Measurements from ENCODE around the gene GCN1.

GCN1 gene

DNA sequence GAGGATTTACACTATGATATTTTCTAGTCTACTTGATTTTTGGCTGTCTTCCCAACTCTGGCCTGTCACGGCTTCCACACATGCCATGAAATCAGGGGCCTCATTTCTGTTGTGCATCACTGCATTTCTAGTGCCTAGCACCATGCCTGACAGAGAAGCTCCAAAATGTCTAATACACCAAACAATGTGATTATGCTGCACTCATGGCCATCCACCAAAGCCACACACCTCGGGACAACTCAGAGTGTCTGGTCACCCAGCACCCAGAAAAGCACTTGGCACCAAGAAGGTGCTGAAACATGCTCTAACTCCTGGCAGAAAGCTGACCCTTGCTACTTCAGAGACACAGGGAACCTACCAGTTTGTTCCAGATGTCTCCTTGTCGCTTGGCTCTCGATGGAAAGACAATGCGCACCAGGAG lies 11.3 kb downstream of the GCN1 start:
- no peak overlapping the region for H3K9ac ChIP-seq
- H3K4me3 ChIP-seq = no peak overlapping the region
- peaks cover 93% of the 10 kb centered on the region for H4K20me1 ChIP-seq
- H3K27ac ChIP-seq = no peak overlapping the region
- H3K4me1 ChIP-seq = no peaks in the 10 kb centered on the region
- H3K9me3 ChIP-seq = no peaks in the 10 kb centered on the region
- H3K27me3 ChIP-seq = no peaks in the 10 kb centered on the region
- H3K36me3 ChIP-seq = peaks cover 100% of the 10 kb centered on the region
- H3K4me2 ChIP-seq = no peak overlapping the region
- TF ChIP-seq Cebpa-rat (IDR thresholded peaks at IDR 0.05) = no peak

DNA sequence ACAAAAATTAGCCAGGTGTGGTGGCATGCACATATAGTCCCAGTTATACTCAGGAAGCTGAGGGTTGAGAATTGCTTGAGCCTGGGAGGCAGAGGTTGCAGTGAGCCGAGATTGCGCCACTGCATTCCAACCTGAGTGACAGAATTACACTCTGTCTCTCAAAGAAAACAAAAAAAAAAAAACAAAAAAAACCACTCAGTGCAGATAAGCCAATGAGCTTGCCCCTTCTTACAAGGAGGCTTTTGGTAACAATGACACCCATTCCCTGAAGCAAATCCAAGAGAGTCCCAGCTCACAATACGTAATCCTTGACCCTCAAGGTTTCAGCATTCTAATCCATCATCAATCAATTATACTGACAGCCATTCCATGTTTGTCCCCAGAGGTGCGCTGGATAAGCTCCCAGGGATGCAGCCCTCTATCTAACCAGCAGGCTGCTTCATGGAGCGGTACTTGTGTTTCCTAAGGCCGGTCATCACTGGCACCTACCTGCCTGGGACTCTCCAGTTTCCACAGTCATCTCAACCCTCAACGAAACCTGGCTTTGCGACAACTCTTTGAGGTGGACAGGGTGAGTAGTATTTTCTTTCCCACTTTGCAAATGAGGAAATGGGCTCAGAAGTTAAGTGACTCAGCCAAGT lies 12.4 kb downstream of the GCN1 start:
- peaks cover 100% of the 10 kb centered on the region for H3K36me3 ChIP-seq
- H3K4me1 ChIP-seq = no peaks in the 10 kb centered on the region
- no peaks in the 10 kb centered on the region for H3K27me3 ChIP-seq
- no peak overlapping the region for H3K4me3 ChIP-seq
- no peaks in the 10 kb centered on the region for H3K9me3 ChIP-seq
- no peak overlapping the region for H3K27ac ChIP-seq
- TF ChIP-seq Cebpa-rat (IDR thresholded peaks at IDR 0.05) = no peak
- peaks cover 84% of the 10 kb centered on the region for H4K20me1 ChIP-seq
- H3K4me2 ChIP-seq = no peak overlapping the region
- no peak overlapping the region for H3K9ac ChIP-seq

DNA sequence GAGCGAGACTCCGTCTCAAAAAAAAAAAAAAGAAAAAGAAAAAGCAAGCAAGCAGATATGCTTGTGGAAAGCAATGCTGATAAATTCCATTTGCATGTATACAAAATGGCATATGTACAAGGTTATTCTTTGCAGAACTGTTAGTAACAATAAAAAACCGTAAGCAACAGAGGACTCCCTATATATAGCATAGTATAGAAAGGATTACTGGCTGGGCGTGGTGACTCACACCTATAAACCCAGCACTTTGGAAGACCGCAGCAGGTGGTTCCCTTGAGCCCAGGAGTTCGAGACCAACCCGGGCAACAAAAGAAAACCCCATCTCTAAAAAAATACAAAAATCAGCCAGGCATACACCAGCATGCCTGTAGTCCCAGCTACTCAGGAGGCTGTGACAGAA lies 13.5 kb downstream of the GCN1 start:
- H3K36me3 ChIP-seq = peaks cover 100% of the 10 kb centered on the region
- peaks cover 4% of the 10 kb centered on the region for H3K4me1 ChIP-seq
- no peaks in the 10 kb centered on the region for H3K9me3 ChIP-seq
- H4K20me1 ChIP-seq = peaks cover 73% of the 10 kb centered on the region
- no peak overlapping the region for H3K4me2 ChIP-seq
- H3K4me3 ChIP-seq = no peak overlapping the region
- no peak for TF ChIP-seq Cebpa-rat (IDR thresholded peaks at IDR 0.05)
- no peak overlapping the region for H3K27ac ChIP-seq
- H3K9ac ChIP-seq = no peak overlapping the region
- H3K27me3 ChIP-seq = no peaks in the 10 kb centered on the region

DNA sequence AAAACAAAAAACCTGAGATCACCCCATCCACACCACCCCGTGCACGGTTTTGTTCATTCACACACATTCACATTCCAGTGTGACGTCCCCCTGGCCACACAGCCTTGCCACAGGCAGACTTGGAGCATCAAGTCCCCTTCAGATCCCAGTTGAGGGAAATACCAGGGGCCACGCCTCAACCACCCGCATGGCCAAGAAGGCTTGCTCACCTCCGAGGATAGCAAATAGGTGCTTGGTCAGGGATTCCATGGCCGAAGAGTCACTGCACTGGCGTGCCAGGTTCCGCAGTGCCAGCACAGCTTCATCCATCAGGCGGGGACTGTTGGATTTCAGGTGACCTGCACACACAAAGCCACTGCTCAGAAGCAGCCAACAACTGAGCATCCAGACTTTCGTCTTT lies 19.0 kb downstream of the GCN1 start:
- Histone ChIP-seq H3K4me3 (no peak overlapping the region), H3K27ac (peak overlapping the region; percentile 80), H3K4me1 (peaks cover 24% of the 10 kb centered on the region), H4K20me1 (peaks cover 36% of the 10 kb centered on the region), H3K9ac (peak overlapping the region; percentile 59; the same call in 1 of the 2 replicates), H3K9me3 (no peaks in the 10 kb centered on the region), H3K4me2 (peak overlapping the region; percentile 75), H3K36me3 (peaks cover 97% of the 10 kb centered on the region), H3K27me3 (no peaks in the 10 kb centered on the region)
- no peak for TF ChIP-seq Cebpa-rat (IDR thresholded peaks at IDR 0.05)

DNA sequence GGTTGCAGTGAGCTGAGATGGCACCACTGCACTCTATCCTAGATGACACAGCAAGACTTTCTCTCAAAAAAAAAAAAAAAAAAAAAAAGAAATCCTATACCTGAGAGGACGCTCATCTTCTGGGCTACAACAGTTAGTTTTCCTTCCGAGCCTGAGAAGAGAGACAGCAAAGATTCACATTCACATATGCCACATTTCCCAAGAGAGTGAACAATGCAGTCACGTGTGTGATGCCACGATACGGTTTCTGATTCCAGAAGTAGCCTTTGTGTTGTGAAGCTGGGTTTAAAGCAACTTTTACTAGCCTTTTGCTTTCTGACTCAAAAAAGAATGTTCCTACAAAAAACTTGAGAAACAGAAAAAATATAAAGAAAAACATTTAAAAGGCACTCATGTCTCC lies 19.5 kb downstream of the GCN1 start:
- Histone ChIP-seq H3K4me3 (no peak overlapping the region), H3K27ac (peak overlapping the region; percentile 80), H3K36me3 (peaks cover 97% of the 10 kb centered on the region), H3K4me1 (peaks cover 24% of the 10 kb centered on the region), H4K20me1 (peaks cover 36% of the 10 kb centered on the region), H3K9me3 (no peaks in the 10 kb centered on the region), H3K27me3 (no peaks in the 10 kb centered on the region), H3K4me2 (peak overlapping the region; percentile 75), H3K9ac (peak overlapping the region; percentile 59; the same call in 1 of the 2 replicates)
- no peak for TF ChIP-seq Cebpa-rat (IDR thresholded peaks at IDR 0.05)

DNA sequence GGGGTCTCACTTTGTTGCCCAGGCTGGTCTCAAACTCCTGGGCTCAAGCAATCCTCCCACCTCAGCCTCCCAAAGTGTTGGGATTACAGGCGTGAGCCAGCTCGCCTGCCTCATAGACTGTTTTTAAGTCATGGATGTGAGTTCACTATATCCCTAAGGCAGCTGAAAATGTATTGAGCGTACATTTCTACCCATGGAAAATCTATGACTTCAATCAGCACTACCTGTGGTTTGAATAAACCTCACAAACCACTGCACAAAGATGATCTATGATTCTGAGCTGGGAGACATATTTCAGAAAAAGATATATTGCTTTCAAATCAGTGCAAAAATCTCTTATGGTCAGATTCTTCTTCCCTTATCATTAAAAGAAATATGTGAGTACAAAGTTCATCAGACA lies 22.5 kb downstream of the GCN1 start:
- H3K27me3 ChIP-seq = no peaks in the 10 kb centered on the region
- peaks cover 24% of the 10 kb centered on the region for H3K4me1 ChIP-seq
- H3K9me3 ChIP-seq = no peaks in the 10 kb centered on the region
- H3K4me3 ChIP-seq = no peak overlapping the region
- no peak overlapping the region for H3K27ac ChIP-seq
- no peak overlapping the region for H3K4me2 ChIP-seq
- no peak overlapping the region for H3K9ac ChIP-seq
- H3K36me3 ChIP-seq = peaks cover 97% of the 10 kb centered on the region
- H4K20me1 ChIP-seq = peaks cover 25% of the 10 kb centered on the region
- TF ChIP-seq Cebpa-rat (IDR thresholded peaks at IDR 0.05) = no peak

DNA sequence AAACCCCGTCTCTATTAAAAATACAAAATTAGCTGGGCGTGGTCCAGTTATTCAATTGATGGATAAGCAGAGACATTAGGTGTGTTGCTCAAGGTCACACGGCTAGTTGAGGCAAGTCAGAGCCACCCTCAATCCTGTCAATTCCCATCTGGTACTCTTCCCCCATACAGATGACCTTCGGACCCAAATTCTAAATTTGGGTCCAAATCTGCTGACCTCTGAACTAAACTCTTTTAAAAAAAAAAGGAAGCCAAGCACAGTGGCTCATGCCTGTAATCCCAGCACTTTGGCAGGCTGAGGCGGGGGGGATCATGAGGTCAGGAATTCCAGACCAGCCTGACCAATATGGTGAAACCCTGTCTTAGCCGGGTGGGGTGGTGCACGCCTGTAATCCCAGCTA lies 23.9 kb downstream of the GCN1 start:
- Histone ChIP-seq H3K36me3 (peaks cover 97% of the 10 kb centered on the region), H3K27me3 (no peaks in the 10 kb centered on the region), H3K4me1 (peaks cover 24% of the 10 kb centered on the region), H3K4me2 (no peak overlapping the region), H3K9me3 (no peaks in the 10 kb centered on the region), H3K9ac (no peak overlapping the region), H3K27ac (no peak overlapping the region), H3K4me3 (no peak overlapping the region), H4K20me1 (peaks cover 25% of the 10 kb centered on the region)
- no peak for TF ChIP-seq Cebpa-rat (IDR thresholded peaks at IDR 0.05)

DNA sequence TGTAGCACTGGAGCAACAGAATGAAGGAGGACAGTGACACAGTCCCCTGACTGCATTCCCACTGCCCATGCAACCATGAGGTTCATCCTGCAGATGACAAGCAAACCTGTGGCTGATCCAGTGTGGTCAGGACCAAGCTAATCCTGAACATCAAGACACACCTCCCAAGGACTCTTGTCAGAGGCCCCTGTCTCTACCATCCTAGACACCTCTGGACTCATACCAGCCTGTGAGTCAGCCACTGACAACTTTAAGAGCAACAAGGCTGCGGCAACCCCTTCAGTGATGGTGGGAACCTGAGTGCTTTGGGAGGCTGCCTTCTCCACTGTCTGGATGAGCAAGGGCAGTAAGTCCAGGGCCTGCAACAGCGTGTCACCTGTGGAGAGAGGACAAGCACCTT lies 24.6 kb downstream of the GCN1 start:
- no peak overlapping the region for H3K4me2 ChIP-seq
- no peak overlapping the region for H3K4me3 ChIP-seq
- peaks cover 100% of the 10 kb centered on the region for H3K36me3 ChIP-seq
- no peak for TF ChIP-seq Cebpa-rat (IDR thresholded peaks at IDR 0.05)
- peaks cover 21% of the 10 kb centered on the region for H3K4me1 ChIP-seq
- no peak overlapping the region for H3K9ac ChIP-seq
- no peak overlapping the region for H3K27ac ChIP-seq
- no peaks in the 10 kb centered on the region for H3K27me3 ChIP-seq
- H3K9me3 ChIP-seq = no peaks in the 10 kb centered on the region
- H4K20me1 ChIP-seq = peaks cover 25% of the 10 kb centered on the region

DNA sequence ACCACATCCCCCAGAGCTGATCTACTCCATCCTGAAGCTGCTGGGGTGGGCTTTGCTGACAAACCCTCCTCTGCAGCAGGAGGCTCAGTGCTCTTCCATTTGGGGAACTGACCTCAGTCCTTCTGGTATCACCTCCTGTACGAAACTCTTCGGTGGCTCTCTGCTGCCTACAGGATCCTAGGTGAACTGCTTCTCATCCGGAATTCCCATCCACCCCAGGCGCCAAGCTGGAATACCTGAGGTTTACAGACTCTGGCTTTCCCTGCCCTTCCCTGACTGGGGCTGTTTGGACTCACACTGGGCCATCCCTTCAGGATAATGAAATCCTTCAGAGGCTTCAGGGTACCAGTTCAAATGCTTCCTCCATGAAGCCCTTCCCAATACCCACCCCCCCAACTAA lies 26.2 kb downstream of the GCN1 start:
- Histone ChIP-seq H3K9me3 (no peaks in the 10 kb centered on the region), H3K36me3 (peaks cover 97% of the 10 kb centered on the region), H3K4me1 (peaks cover 12% of the 10 kb centered on the region; the same call in 1 of the 2 replicates), H3K27ac (no peak overlapping the region), H3K27me3 (no peaks in the 10 kb centered on the region), H3K9ac (no peak overlapping the region), H3K4me3 (no peak overlapping the region), H4K20me1 (peaks cover 13% of the 10 kb centered on the region), H3K4me2 (no peak overlapping the region)
- no peak for TF ChIP-seq Cebpa-rat (IDR thresholded peaks at IDR 0.05)

DNA sequence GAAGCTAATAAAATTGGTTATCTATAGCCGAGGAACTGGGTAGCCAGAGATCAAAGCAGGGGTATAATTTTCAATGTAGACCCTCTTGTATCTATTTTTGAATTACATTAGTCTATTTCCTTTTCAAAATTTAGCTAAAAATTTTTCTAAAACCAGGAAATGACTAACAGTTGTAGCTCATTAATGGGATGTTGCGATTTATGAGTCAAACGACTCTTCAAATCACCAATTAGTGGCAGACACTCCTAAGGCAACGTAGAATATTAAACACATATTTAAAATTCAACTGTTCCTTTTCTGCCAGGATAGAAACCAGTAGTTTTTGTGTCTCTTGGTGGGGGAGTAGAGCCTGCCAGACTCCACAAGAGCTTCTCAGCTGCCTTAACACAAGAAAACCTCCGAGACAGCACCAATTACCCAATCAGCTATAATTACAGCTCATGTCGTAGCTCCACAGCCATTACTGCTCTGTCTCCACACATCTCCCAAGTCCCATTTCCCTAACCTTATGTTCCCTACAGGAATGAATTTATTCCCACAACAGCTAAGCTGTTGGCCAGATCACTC lies 26.9 kb downstream of the GCN1 start:
- Histone ChIP-seq H3K27ac (no peak overlapping the region), H3K9me3 (no peaks in the 10 kb centered on the region), H3K27me3 (no peaks in the 10 kb centered on the region), H3K4me1 (peaks cover 12% of the 10 kb centered on the region; the same call in 1 of the 2 replicates), H3K9ac (no peak overlapping the region), H3K36me3 (peaks cover 97% of the 10 kb centered on the region), H3K4me3 (no peak overlapping the region), H3K4me2 (no peak overlapping the region), H4K20me1 (peaks cover 13% of the 10 kb centered on the region)
- no peak for TF ChIP-seq Cebpa-rat (IDR thresholded peaks at IDR 0.05)
